Activated CD8-positive, alpha-beta memory T cell treated with anti-CD3 and anti-CD28 coated beads, Interleukin-2, amount 50 U/mL, for 24 hours (primary cell): ENCODE data around the gene CTNNBL1.
"Not testable (repeated sequence)": the region's sequence is repeated elsewhere in the genome, so short reads cannot be mapped to it uniquely, and the experiment has no call there.

Experiments
- DNase-seq: peaks from one replicate; pipeline ENCODE4 v3.0.0-alpha.2; 2020; ENCODE audit errors: extremely low read depth

The CTNNBL1 gene

GRCh38 chr20:37677969-37678861 is 15.6 kb upstream of the CTNNBL1 start:
- DNase-seq = no peak

GRCh38 chr20:37679751-37680150 is 14.1 kb upstream of the CTNNBL1 start:
- not testable (repeated sequence) for DNase-seq

- DNase-seq = no peak
These were observed 13.4 kb upstream of the CTNNBL1 start for GRCh38 chr20:37680420-37680819.

- DNase-seq = no peak
These were observed 12.3 kb upstream of the CTNNBL1 start for GRCh38 chr20:37681384-37682112.

- not testable (repeated sequence) for DNase-seq
These were observed 10.7 kb upstream of the CTNNBL1 start for GRCh38 chr20:37683146-37683545.

- no peak for DNase-seq
These were observed 6.9 kb upstream of the CTNNBL1 start for GRCh38 chr20:37686762-37687477.

GRCh38 chr20:37687478-37687805 is 6.4 kb upstream of the CTNNBL1 start:
- DNase-seq = no peak

GRCh38 chr20:37688093-37688492 is 5.7 kb upstream of the CTNNBL1 start:
- DNase-seq = no peak

- no peak for DNase-seq
These were observed 3.0 kb upstream of the CTNNBL1 start for GRCh38 chr20:37690626-37691369.

GRCh38 chr20:37692459-37693166 is 1.2 kb upstream of the CTNNBL1 start:
- DNase-seq = no peak

- no peak for DNase-seq
These were observed 592 bp upstream of the CTNNBL1 start for GRCh38 chr20:37693242-37693634.

- DNase-seq = no peak
These were observed 2.0 kb downstream of the CTNNBL1 start for GRCh38 chr20:37695684-37696342.

- no peak for DNase-seq
These were observed 3.5 kb downstream of the CTNNBL1 start for GRCh38 chr20:37697314-37697713.

- DNase-seq = no peak
These were observed 5.4 kb downstream of the CTNNBL1 start for GRCh38 chr20:37699202-37699601.

- DNase-seq = no peak
These were observed 6.5 kb downstream of the CTNNBL1 start for GRCh38 chr20:37700301-37700700.

- not testable (repeated sequence) for DNase-seq
These were observed 7.8 kb downstream of the CTNNBL1 start for GRCh38 chr20:37701676-37702075.

- no peak for DNase-seq
These were observed 8.7 kb downstream of the CTNNBL1 start for GRCh38 chr20:37702403-37703034.

GRCh38 chr20:37703035-37703845 is 9.4 kb downstream of the CTNNBL1 start:
- no peak for DNase-seq

GRCh38 chr20:37704955-37705354 is 11.1 kb downstream of the CTNNBL1 start:
- no peak for DNase-seq
